Astrocyte of the hippocampus (primary cell): ENCODE results near the gene TNRC6B.
"Not testable (repeated sequence)": the region's sequence is repeated elsewhere in the genome, so short reads cannot be mapped to it uniquely, and the experiment has no call there.

Source experiments
- DNase-seq: peaks from one replicate; pipeline ENCODE4 v3.0.0; 2011; ENCODE audit warnings: low read depth, low spot score

Gene TNRC6B

GRCh38 chr22:40211476-40212054, 33.8 kb downstream of the TNRC6B start:
- no peak for DNase-seq

DNA sequence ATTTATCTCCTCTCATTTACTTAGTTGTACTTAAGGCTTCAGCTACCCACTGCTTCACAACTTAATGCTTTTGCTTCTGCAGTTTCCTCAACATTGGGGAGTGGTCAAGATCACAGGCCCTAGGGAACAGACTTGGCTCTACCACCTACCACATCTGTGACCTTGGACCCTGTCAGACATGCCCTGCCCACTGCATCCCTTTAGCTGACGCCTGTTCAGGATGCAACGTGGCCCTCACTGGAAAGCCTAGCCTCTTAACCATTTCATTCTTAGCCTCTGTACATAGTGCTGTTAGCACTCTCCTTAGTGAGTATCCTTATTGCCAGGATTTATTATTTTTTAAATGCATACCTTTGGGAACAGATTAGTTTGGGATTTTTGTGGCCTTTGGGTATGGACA, 34.4 kb downstream of the TNRC6B start:
- no peak for DNase-seq

GRCh38 chr22:40213478-40213877, 35.8 kb downstream of the TNRC6B start:
- no peak for DNase-seq

GRCh38 chr22:40215266-40215665, 37.5 kb downstream of the TNRC6B start:
- no peak for DNase-seq

GRCh38 chr22:40216041-40216756, 38.5 kb downstream of the TNRC6B start:
- DNase-seq, result no peak

GRCh38 chr22:40218152-40218551, 40.4 kb downstream of the TNRC6B start:
- no peak for DNase-seq

DNA sequence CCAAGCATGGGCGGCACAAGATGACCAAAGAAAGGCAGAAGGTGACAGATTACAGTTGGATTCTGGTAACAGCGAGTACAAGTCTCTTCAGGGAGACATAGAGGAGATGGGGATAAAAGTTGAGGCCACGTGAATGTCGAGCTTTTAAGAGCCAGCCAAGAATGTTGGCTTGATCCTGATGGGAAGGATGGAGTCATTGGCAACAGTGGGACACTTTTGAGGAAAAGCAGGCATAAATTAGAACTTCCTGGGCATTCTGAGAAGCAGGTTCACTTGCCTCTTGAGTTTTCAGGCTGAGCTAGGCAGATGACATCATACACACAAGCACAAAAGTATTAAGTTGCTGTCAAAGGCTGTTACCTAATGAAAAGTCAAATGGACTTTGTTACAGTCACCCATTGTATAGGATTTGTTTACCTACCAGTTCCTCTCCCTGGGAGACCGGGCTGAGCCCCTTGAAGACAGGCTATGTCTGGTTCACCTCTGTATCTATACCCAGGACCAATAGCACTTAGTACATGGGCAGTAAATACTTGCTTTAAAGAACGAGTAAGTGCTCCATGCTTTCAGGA, 41.1 kb downstream of the TNRC6B start:
- DNase-seq, result peak; percentile 44

DNA sequence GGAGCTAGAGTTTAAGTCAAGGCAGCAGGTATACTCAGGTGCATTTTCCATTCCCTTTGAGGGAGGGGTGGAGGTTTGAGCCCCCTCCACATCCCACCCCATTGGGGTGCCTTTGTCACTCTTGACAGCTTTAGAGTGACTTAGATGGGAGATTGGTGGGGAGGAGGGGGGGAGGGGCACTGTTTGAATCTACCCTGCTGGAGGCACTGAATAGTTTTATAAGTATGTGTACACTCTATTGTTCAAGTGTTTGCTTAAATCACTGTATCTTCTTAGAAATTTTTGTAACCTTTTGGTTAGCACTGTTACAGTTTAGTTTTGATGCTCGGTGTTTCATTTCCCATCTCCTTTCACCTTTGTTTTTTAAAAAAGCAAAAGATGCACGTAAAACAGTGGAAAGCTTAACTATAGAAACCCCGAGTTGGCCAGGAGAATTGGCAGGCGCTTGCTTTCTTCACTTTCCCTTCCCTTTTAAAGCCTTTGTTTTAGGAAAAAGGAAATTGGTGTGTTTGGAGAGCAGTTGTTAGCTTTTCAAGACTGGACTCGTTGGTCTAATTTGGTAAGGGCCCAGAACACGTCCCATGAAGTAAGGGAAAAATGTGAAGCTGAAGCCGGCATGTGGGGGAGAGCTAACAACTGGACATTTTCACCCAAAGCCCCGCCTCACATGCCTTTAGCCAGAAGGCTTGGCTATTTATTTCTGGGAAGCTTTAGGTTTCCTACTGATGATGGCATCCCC, 42.8 kb downstream of the TNRC6B start:
- DNase-seq, result peak; percentile 62

- no peak for DNase-seq
Measured at GRCh38 chr22:40221055-40221414, 43.3 kb downstream of the TNRC6B start.

DNA sequence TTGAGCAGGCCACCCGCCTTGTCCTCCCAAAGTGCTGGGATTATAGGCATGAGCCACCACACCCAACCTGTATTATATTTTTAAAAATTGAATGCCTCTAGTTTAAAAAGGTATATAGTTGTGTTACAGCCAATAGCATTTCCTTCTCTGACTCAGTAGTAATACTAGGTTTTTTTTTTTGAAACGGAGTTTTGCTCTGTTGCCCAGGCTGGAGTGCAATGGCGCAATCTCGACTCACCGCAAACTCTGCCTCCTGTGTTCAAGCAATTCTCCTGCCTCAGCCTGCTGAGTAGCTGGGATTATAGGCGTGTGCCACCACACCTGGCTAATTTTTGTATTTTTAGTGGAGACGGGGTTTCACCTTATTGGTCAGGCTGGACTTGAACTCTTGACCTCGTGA, 45.3 kb downstream of the TNRC6B start:
- DNase-seq, result not testable (repeated sequence)

DNA sequence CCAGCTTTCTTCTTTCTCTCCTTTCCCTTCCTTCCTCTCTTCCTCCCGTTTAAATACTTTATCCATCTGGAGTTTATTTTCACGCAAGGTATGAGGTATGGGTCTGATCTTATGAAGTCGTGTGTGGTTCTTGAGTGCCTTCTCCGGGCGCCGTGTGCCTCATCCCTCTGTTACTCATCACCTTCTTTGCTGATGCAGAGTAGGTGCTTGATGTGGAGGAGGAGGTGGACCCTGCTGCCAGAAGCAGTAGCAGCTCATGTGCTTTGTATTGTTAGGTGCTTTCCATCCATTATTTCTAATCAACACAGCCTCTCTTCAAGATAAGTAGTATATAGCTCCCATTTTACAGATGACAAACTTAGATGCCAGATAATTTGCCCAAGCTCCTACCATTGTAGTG, 47.0 kb downstream of the TNRC6B start:
- DNase-seq, result no peak

- no peak for DNase-seq
Measured at GRCh38 chr22:40226620-40227019, 48.9 kb downstream of the TNRC6B start.

GRCh38 chr22:40231618-40232313, 54.0 kb downstream of the TNRC6B start:
- no peak for DNase-seq

- no peak for DNase-seq
Measured at GRCh38 chr22:40232624-40233023, 54.9 kb downstream of the TNRC6B start.

- no peak for DNase-seq
Measured at GRCh38 chr22:40233886-40234285, 56.2 kb downstream of the TNRC6B start.

DNA sequence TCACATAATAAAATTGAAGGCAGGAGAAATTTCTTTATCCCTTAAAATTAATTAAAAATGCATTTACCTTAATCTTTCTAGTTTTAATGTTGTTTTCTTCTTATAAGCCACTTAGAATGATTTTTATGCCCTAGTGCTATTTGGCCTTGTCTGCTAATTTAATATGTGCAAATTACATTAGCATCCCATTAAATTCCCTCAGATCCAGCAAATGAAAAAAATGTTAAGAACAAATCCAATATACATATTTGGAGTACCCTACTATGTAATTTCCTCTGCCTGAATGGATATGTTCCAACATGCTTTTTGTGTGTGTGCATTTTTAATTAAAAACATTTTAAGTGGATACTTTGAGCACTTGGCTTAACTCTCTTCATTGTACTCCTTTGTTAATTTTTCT, 56.9 kb downstream of the TNRC6B start:
- no peak for DNase-seq

GRCh38 chr22:40235308-40235707, 57.6 kb downstream of the TNRC6B start:
- no peak for DNase-seq

GRCh38 chr22:40236131-40236665, 58.5 kb downstream of the TNRC6B start:
- no peak for DNase-seq

DNA sequence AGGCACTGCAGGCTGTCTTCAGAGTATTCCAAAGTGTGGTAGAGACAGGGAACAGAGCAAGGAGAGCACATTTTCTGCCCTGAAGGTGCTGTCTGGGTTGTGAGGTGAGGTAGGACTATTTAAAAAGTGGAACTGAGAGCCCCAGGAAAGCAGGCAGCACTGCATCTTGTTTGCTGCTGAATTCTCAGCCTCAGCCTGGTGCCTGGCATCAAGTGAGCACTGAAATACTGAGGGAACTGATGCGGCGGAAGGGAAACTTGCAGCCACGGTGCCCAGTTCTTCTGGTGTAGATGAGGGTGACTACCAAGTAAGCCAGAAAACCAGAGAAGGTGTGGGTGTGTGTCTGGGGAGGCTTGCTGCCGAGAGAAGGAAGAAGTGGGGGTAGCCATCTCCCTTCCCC, 59.5 kb downstream of the TNRC6B start:
- DNase-seq, result no peak

DNA sequence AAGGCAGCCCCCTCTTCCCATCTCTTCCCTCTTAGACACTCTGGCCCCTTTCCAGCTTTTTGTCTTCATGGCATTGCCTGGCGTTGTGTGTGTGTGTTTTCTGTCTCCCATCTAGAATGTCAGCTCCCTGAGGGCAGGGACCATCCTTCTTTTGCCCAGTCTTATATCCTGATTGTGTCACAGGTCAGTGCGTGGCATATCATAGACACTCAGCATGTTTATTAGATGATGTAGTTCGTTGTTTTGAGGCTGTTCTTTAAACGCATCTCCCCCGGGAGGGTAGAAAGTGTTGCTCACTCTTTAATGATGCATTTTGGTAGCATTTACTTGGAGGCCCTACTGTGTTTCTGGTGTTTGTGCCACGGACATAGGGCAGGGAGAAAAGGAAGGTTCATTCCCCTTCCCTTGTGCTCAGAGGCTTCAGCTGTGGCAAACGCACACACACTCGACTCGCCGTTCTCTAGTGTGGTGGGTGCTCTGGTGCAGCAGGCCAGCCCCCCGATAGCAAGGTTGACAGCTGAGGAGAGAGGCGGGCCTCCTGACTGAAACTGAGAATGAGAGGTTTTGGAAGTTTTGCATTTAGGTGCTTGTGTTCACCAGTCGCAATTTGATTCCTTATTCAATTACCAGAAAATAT, 60.2 kb downstream of the TNRC6B start:
- DNase-seq, result no peak
